Activated naive CD8-positive, alpha-beta T cell (primary cell): ENCODE results near the gene MRTFB.
A peak's percentile ranks its signal among the peaks of the same experiment; 100 is the strongest.

Source experiments
- H3K27ac Mint-ChIP-seq: one replicate; pipeline ENCODE4 v1.8.0; 2021; ENCODE audit warnings: mixed read lengths
- H3K27me3 Mint-ChIP-seq: one replicate; pipeline ENCODE4 v1.8.0; 2021; ENCODE audit warnings: mixed read lengths
- H3K36me3 Mint-ChIP-seq: one replicate; pipeline ENCODE4 v1.8.0; 2021; ENCODE audit warnings: mixed read lengths
- H3K4me1 Mint-ChIP-seq: one replicate; pipeline ENCODE4 v1.8.0; 2021; ENCODE audit warnings: low read depth, mixed read lengths
- H3K4me3 Mint-ChIP-seq: one replicate; pipeline ENCODE4 v1.8.0; 2021; ENCODE audit warnings: mild to moderate bottlenecking, mixed read lengths
- H3K9me3 Mint-ChIP-seq: one replicate; pipeline ENCODE4 v1.8.0; 2021; ENCODE audit warnings: low read depth, mixed read lengths

MRTFB gene

GRCh38 chr16:14087590-14088154, 16.6 kb downstream of the MRTFB start:
- Mint-ChIP-seq H3K4me1 (peaks cover 13% of the 10 kb centered on the region), H3K27me3 (no peaks in the 10 kb centered on the region), H3K36me3 (peaks cover 14% of the 10 kb centered on the region), H3K27ac (no peak overlapping the region), H3K4me3 (no peak overlapping the region), H3K9me3 (no peaks in the 10 kb centered on the region)

DNA sequence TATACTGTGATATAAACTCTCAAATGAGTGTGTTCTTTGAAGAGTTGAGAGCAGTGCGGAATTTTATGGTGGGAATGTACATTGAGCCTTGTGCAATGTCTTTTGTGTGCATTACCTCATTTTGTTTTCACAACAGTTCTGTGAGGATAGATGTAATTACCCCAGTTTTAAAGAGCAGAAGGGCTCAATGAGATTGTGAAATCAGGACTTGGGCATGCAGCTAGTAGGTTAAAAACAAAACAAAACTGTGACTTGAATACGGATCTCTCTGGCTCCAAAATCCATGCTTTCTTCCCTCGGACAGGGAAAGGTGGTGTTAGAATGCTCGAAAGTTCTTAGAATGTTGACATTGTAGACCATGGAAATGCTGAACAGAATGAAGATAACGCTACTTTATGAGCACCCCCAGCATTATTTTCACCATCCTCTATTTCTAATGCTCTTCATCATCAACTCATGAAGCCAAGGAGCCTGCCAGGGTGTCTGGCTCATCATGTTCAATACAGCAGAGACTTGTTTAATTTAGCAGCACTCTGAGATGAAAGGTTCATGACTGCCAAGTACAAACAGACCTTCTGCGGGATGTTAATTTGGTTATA, 17.1 kb downstream of the MRTFB start:
- H3K36me3 Mint-ChIP-seq: peaks cover 14% of the 10 kb centered on the region
- peaks cover 15% of the 10 kb centered on the region for H3K4me1 Mint-ChIP-seq
- H3K27ac Mint-ChIP-seq: no peak overlapping the region
- no peak overlapping the region for H3K4me3 Mint-ChIP-seq
- H3K9me3 Mint-ChIP-seq: no peaks in the 10 kb centered on the region
- no peaks in the 10 kb centered on the region for H3K27me3 Mint-ChIP-seq

DNA sequence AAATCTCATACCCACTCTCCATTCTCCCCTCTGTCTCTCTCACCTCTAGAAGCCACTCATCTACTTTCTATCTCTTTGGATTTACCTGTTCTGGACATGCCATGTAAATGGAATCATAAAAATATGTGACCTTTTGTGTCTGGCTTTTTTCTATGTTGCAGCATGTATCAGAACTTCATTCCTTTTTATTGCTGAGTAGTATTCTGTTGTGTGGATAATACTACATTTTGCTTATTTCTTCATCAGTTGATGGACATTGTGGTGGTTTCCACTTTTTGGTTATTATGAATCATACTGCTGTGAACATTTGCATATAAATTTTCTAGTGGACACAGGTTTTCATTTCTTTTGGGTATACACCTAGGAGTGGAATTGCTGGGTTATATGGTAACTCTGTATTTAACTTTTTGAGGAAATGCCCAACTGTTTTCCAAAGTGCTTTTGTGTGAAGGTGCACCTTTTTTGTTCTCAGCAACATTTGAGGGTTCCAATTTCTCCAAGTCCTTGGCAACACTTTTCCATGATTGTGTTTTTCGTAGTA, 18.2 kb downstream of the MRTFB start:
- no peaks in the 10 kb centered on the region for H3K9me3 Mint-ChIP-seq
- H3K4me1 Mint-ChIP-seq: peaks cover 20% of the 10 kb centered on the region
- H3K4me3 Mint-ChIP-seq: no peak overlapping the region
- peaks cover 14% of the 10 kb centered on the region for H3K36me3 Mint-ChIP-seq
- H3K27ac Mint-ChIP-seq: no peak overlapping the region
- H3K27me3 Mint-ChIP-seq: no peaks in the 10 kb centered on the region

GRCh38 chr16:14092561-14092960, 21.4 kb downstream of the MRTFB start:
- Mint-ChIP-seq H3K27ac (no peak overlapping the region), H3K27me3 (no peaks in the 10 kb centered on the region), H3K9me3 (no peaks in the 10 kb centered on the region), H3K4me3 (no peak overlapping the region), H3K4me1 (peaks cover 24% of the 10 kb centered on the region), H3K36me3 (peaks cover 17% of the 10 kb centered on the region)

DNA sequence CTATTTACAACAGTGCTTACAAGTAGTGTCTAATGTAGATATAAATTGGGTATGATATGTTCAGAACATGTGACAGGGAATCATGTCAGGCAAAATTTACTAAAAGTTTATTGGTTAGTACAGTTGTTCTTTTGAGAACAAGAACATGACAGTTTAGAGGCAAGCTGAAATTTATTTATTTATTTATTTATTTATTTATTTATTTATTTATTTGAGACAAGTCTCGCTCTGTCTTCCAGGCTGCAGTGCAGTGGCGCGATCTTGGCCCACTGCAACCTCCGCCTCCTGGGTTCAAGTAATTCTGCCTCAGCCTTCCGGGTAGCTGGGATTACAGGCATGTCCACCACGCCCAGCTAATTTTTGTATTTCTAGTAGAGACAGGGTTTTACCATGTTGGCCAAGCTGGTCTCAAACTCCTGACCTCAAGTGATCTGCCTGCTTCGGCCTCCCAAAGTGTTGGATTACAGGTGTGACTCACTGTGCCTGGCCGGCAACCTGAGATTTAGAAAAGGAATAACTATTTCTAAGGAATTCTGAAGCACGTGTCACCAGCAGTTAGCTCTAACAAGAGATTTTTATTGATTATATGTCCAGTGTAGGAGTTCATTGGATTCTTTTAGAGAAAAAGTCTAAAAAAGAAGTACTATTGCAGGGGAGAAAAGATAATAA, 24.9 kb downstream of the MRTFB start:
- H3K4me1 Mint-ChIP-seq: peaks cover 32% of the 10 kb centered on the region
- H3K27me3 Mint-ChIP-seq: no peaks in the 10 kb centered on the region
- H3K4me3 Mint-ChIP-seq: no peak overlapping the region
- no peak overlapping the region for H3K27ac Mint-ChIP-seq
- peaks cover 18% of the 10 kb centered on the region for H3K36me3 Mint-ChIP-seq
- no peaks in the 10 kb centered on the region for H3K9me3 Mint-ChIP-seq

GRCh38 chr16:14097182-14097959, 26.3 kb downstream of the MRTFB start:
- Mint-ChIP-seq H3K36me3 (peaks cover 15% of the 10 kb centered on the region), H3K27me3 (no peaks in the 10 kb centered on the region), H3K9me3 (no peaks in the 10 kb centered on the region), H3K4me1 (peaks cover 39% of the 10 kb centered on the region), H3K27ac (no peak overlapping the region), H3K4me3 (no peak overlapping the region)

GRCh38 chr16:14098081-14098480, 27.0 kb downstream of the MRTFB start:
- no peak overlapping the region for H3K4me3 Mint-ChIP-seq
- no peaks in the 10 kb centered on the region for H3K27me3 Mint-ChIP-seq
- no peaks in the 10 kb centered on the region for H3K9me3 Mint-ChIP-seq
- peaks cover 14% of the 10 kb centered on the region for H3K36me3 Mint-ChIP-seq
- no peak overlapping the region for H3K27ac Mint-ChIP-seq
- H3K4me1 Mint-ChIP-seq: peaks cover 41% of the 10 kb centered on the region

DNA sequence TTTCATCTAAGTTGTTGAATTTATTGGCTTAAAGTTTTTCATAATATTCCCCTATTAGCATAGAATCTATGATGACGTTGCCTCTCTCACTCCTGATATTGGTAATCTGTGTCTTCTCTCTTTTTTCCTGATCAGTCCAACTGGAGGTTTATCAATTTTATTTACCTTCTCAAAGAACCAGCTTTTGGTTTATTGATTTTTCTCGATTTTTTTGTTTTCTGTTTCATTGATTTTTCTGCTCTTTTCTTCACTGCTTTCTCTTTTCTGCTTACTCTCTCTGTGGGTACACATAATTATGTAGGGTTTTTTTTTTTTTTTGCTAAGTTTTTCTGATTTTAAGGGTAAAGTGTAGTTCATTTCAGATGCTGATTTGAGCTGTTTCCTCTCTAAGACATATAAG, 29.7 kb downstream of the MRTFB start:
- no peaks in the 10 kb centered on the region for H3K27me3 Mint-ChIP-seq
- peaks cover 44% of the 10 kb centered on the region for H3K4me1 Mint-ChIP-seq
- H3K36me3 Mint-ChIP-seq: peaks cover 11% of the 10 kb centered on the region
- no peak overlapping the region for H3K4me3 Mint-ChIP-seq
- no peak overlapping the region for H3K27ac Mint-ChIP-seq
- no peaks in the 10 kb centered on the region for H3K9me3 Mint-ChIP-seq

- Mint-ChIP-seq H3K4me3 (no peak overlapping the region), H3K27me3 (no peaks in the 10 kb centered on the region), H3K4me1 (peaks cover 44% of the 10 kb centered on the region), H3K36me3 (peaks cover 11% of the 10 kb centered on the region), H3K27ac (no peak overlapping the region), H3K9me3 (no peaks in the 10 kb centered on the region)
Measured at GRCh38 chr16:14101415-14101814, 30.3 kb downstream of the MRTFB start.

DNA sequence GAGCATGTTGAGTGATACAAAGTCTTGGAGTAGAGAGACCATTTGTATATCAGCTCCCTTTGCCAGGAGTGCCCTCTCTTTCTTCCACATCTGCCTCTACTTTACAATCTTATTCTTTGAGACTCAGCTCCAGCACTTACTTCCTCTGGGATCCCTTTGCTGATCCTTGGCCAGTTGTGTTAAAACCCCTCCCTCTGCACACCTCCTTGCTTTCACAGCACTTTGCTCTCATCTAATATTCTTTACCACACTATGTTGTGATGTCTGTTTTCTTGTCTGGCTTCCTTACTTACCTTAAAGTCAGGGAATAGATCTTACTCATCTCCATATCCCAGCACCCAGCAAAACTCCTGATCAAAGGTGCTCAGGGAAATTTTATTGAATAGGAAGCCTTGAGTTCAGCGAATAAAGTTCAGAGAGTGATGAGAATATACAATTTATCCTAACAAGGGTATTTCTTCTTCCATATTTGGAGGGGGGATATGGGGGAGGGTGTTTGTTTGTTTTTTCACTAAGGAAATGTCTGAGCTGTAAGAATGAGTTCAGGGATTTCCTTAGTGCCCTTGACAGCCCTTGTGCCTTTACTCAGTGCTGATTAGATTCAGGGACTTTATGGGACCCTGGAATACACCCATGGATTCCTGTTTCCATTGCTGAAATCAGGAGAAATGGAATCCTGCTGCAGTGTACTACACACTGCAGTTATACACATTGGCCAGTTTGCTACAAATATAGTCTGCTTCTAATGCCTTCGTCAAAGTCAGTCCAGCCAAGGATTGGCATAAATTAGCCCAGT, 32.0 kb downstream of the MRTFB start:
- no peak overlapping the region for H3K4me3 Mint-ChIP-seq
- H3K4me1 Mint-ChIP-seq: peaks cover 41% of the 10 kb centered on the region
- H3K36me3 Mint-ChIP-seq: peaks cover 7% of the 10 kb centered on the region
- no peaks in the 10 kb centered on the region for H3K27me3 Mint-ChIP-seq
- no peaks in the 10 kb centered on the region for H3K9me3 Mint-ChIP-seq
- H3K27ac Mint-ChIP-seq: peak overlapping the region; percentile 5

GRCh38 chr16:14104066-14104465, 32.9 kb downstream of the MRTFB start:
- H3K4me3 Mint-ChIP-seq: no peak overlapping the region
- no peak overlapping the region for H3K27ac Mint-ChIP-seq
- H3K9me3 Mint-ChIP-seq: no peaks in the 10 kb centered on the region
- peaks cover 47% of the 10 kb centered on the region for H3K4me1 Mint-ChIP-seq
- H3K36me3 Mint-ChIP-seq: peaks cover 5% of the 10 kb centered on the region
- no peaks in the 10 kb centered on the region for H3K27me3 Mint-ChIP-seq

GRCh38 chr16:14105760-14106375, 34.7 kb downstream of the MRTFB start:
- Mint-ChIP-seq H3K9me3 (no peaks in the 10 kb centered on the region), H3K4me1 (peaks cover 55% of the 10 kb centered on the region), H3K4me3 (no peak overlapping the region), H3K27me3 (no peaks in the 10 kb centered on the region), H3K36me3 (peaks cover 2% of the 10 kb centered on the region), H3K27ac (no peak overlapping the region)

GRCh38 chr16:14106457-14106856, 35.3 kb downstream of the MRTFB start:
- Mint-ChIP-seq H3K4me3 (no peak overlapping the region), H3K4me1 (peaks cover 55% of the 10 kb centered on the region), H3K9me3 (no peaks in the 10 kb centered on the region), H3K27ac (no peak overlapping the region), H3K36me3 (no peaks in the 10 kb centered on the region), H3K27me3 (no peaks in the 10 kb centered on the region)

DNA sequence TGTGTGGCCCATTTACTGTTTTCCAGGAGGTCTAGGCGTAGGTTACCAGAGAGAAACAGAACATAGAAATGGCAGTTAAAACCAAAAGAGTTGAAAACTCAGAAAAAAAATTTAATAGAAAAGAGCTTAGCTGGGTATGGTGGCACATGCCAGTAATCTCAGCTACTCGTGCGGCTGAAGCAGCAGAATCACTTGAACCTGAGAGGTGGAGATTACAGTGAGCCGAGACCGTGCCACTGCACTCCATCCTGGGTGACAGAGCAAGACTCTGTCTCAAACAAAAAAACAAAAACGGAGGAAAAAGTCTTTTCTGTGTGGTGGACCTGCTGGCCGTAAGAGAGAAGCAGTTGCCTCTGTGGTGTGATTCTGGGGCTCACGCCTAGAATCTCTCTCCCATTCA, 35.8 kb downstream of the MRTFB start:
- Mint-ChIP-seq H3K9me3 (no peaks in the 10 kb centered on the region), H3K4me1 (peaks cover 55% of the 10 kb centered on the region), H3K36me3 (no peaks in the 10 kb centered on the region)

More for the DNA sequence above, 35.8 kb downstream of the MRTFB start:
- no peak overlapping the region for H3K27ac Mint-ChIP-seq
- H3K27me3 Mint-ChIP-seq: no peaks in the 10 kb centered on the region
- H3K4me3 Mint-ChIP-seq: no peak overlapping the region
